ENCODE data around the gene OR9Q1. TPM values are rescaled to one million over a fixed set of nuclear protein-coding genes. Genes with fewer than 3 reads are reported as not detected.

OR9Q1 gene
- total and polyA plus RNA-seq, 2 of the 13 experiments (the other 11 are each of a cell fraction or from before 2014, with no cell fraction given): not detected

GRCh38 chr11:58125469-58125868 is 101.8 kb downstream of the OR9Q1 start, which contains the start of gene OR9I1:
Gene OR9I1, minus strand, starts transcription at chr11:58125530. Its CDS starts 6,086 bp downstream, at chr11:58119444.
- no peaks in the 10 kb centered on the region for H3K4me1 ChIP-seq (ENCODE audit: insufficient read depth, low read length)
- no peak within 1 kb of the TSS for H3K27ac ChIP-seq (ENCODE audit: extremely low read length, insufficient read depth, low read length)
- in situ Hi-C loops (cut with HindIII; ENCODE audit: extremely low pct_ligation_motif_present, low pct_unique_long_range_greater_than_20kb): no loop called here
- no peak for ATAC-seq
- peaks cover 0 to 4% of the 10 kb centered on the region in 2 experiments; a peak in 1 of 5 replicates for H3K27me3 ChIP-seq (ENCODE audit: control insufficient read depth in 1 of 2, insufficient read depth in 2 of 2, low read length in 2 of 2)
- H2AFZ ChIP-seq (ENCODE audit: low read length): no peak within 1 kb of the TSS
- no peak for FAIRE-seq
- TF ChIP-seq MIER2 (CRISPR knock-in tag; IDR thresholded peaks at IDR 0.05) (peak; percentile 83), REST (IDR thresholded peaks at IDR 0.05; ENCODE audit: borderline replicate concordance in 1 of 2, low read depth in 1 of 2, low read length in 2 of 2) (peak; percentile 23 to 90), ZBTB37 (CRISPR knock-in tag; IDR thresholded peaks at IDR 0.05) (no peak), FOXA1 (IDR thresholded peaks at IDR 0.05) (no peak), FOXA1 (CRISPR knock-in tag; IDR thresholded peaks at IDR 0.05) (no peak)
- H3K9me3 ChIP-seq (ENCODE audit: low read length): no peaks in the 10 kb centered on the region
- 7% methylated on average over 4 of the region's 4 CpGs for WGBS (ENCODE audit: low lambda C conversion rate)
- H3K36me3 ChIP-seq (replicated peaks in 1 of 2; ENCODE audit: control insufficient read depth in 1 of 2, insufficient read depth in 2 of 2, low read length in 2 of 2): no peaks in the 10 kb centered on the region
- BruUV-seq (replicated peaks): no TSS peak
- H3K9ac ChIP-seq (ENCODE audit: insufficient read depth, low read depth, low read length): no peak within 1 kb of the TSS
- H3K4me2 ChIP-seq (ENCODE audit: low read depth, low read length): no peak within 1 kb of the TSS
- no peaks in the 10 kb centered on the region for H3K79me2 ChIP-seq (ENCODE audit: insufficient read depth, low read length)
- CTCF ChIA-PET (ENCODE audit: low intra/inter-chr PET ratio, low total read pairs): no interaction called here
- POLR2A ChIA-PET: no interaction called here
- no peak within 1 kb of the TSS for H3K4me3 ChIP-seq (replicated peaks in 1 of 3; ENCODE audit: insufficient read depth in 1 of 3, low read depth in 2 of 3, low read length in 3 of 3)
- intact Hi-C loops (cut with micrococcal nuclease; ENCODE audit: unreplicated experiment): no loop called here
- no peaks in the 10 kb centered on the region for H4K20me1 ChIP-seq (ENCODE audit: insufficient read depth, low read length)
- DNase-seq (ENCODE audit: low spot score): no peak
